HG03521 (cell line): ENCODE data around the gene DDX5.

Source experiments
- ATAC-seq: cut with Tn5 transposase; IDR thresholded peaks from one replicate; pipeline ENCODE4 v1.9.1; 2021; ENCODE audit warnings: mild to moderate bottlenecking, moderate library complexity; ENCODE audit not compliant: unreplicated experiment

Gene DDX5

GRCh38 chr17:64506201-64506575, at the start of gene DDX5:
Gene DDX5 (minus strand): TSS chr17:64506289. CDS start chr17:64506119, 170 bp downstream.
- ATAC-seq = peak; percentile 51

GRCh38 chr17:64555281-64555680, 49.2 kb upstream of the DDX5 start:
- no peak for ATAC-seq

- ATAC-seq = no peak
Observed at GRCh38 chr17:64554028-64554637, 48.0 kb upstream of the DDX5 start.

- no peak for ATAC-seq
Observed at GRCh38 chr17:64551461-64551860, 45.4 kb upstream of the DDX5 start.

- no peak for ATAC-seq
Observed at GRCh38 chr17:64547319-64547718, 41.2 kb upstream of the DDX5 start.

GRCh38 chr17:64546716-64547115, 40.6 kb upstream of the DDX5 start:
- ATAC-seq = no peak

- no peak for ATAC-seq
Observed at GRCh38 chr17:64544742-64545141, 38.7 kb upstream of the DDX5 start.

GRCh38 chr17:64540118-64540776, 34.2 kb upstream of the DDX5 start:
- ATAC-seq = no peak

GRCh38 chr17:64538508-64539130, 32.5 kb upstream of the DDX5 start:
- no peak for ATAC-seq

- no peak for ATAC-seq
Observed at GRCh38 chr17:64537488-64537887, 31.4 kb upstream of the DDX5 start.

- no peak for ATAC-seq
Observed at GRCh38 chr17:64536913-64537312, 30.8 kb upstream of the DDX5 start.

GRCh38 chr17:64535357-64535756, 29.3 kb upstream of the DDX5 start:
- ATAC-seq = no peak

GRCh38 chr17:64534187-64534586, 28.1 kb upstream of the DDX5 start:
- ATAC-seq = no peak

- no peak for ATAC-seq
Observed at GRCh38 chr17:64533784-64534183, 27.7 kb upstream of the DDX5 start.

- no peak for ATAC-seq
Observed at GRCh38 chr17:64532409-64532808, 26.3 kb upstream of the DDX5 start.

GRCh38 chr17:64531955-64532371, 25.9 kb upstream of the DDX5 start:
- ATAC-seq = no peak

- ATAC-seq = no peak
Observed at GRCh38 chr17:64529221-64529620, 23.1 kb upstream of the DDX5 start.

- ATAC-seq = no peak
Observed at GRCh38 chr17:64527914-64528313, 21.8 kb upstream of the DDX5 start.

- no peak for ATAC-seq
Observed at GRCh38 chr17:64520359-64520758, 14.3 kb upstream of the DDX5 start.

GRCh38 chr17:64519601-64520000, 13.5 kb upstream of the DDX5 start:
- ATAC-seq = no peak

- ATAC-seq = no peak
Observed at GRCh38 chr17:64515829-64516228, 9.7 kb upstream of the DDX5 start.

- no peak for ATAC-seq
Observed at GRCh38 chr17:64515419-64515818, 9.3 kb upstream of the DDX5 start.
